Measurements from ENCODE around the gene PPIC.
"Not testable (repeated sequence)": the region's sequence is repeated elsewhere in the genome, so short reads cannot be mapped to it uniquely, and the experiment has no call there.

The PPIC gene

DNA sequence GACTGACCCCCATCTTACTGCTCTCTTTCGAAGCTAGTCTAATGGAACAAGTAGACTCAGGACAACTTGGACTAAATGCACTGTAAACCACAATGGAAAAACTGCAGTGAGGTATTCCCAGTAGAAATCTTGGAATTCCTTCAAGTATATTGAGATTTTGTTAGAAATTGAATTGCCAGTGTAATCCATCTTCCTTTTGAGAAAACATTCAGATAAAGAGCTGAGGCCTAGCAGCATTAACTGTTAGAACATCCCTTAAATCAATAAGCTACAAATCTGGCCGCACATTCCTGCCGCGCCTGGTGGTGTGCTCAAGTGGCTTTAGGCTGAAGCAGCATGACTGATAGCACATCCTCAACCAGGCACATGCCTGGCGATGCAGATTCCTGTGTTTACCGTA, 29.3 kb downstream of the PPIC start:
- DNase-seq, result no peak

GRCh38 chr5:123001808-123002207, 34.7 kb downstream of the PPIC start:
- no peak for DNase-seq

DNA sequence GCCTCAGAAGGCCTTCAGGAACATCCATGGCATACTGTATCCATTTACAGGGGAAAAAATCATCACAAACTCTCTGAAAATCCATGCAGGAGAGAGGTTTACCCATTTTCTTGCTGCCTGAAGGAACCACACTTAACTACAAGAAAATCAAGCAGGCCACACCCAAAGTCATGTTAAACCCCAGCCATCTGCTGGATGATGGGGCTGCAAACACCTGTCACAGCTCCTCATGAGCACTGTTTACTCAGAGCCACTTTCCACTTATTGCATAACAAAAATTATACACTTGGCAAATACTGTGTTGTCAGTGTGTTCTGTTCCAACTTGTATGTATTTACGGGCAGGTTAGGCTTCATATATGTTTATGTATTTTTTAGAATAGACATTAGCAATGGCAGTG, 35.8 kb downstream of the PPIC start:
- DNase-seq, result peak; percentile 69

GRCh38 chr5:122999947-123000563, 36.5 kb downstream of the PPIC start:
- no peak for DNase-seq

DNA sequence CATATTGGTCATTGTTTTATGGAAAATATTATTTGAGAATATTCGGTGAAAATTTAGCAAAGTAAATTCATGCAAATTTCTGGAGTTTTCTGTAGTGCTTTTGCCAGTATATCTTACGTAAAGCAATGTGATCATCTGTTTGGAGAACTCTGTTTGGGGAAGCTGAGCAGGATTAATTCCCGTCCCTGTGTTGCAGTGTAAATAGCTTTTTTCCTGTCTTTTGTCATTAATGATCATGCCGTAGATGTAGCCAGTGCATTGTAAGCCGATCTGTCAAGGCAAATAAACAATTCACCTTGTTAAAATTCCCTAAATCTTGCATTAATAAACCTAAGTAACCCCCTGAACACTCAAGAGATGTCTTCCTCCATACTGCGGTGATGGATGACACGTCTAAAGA, 39.2 kb downstream of the PPIC start:
- DNase-seq, result no peak

DNA sequence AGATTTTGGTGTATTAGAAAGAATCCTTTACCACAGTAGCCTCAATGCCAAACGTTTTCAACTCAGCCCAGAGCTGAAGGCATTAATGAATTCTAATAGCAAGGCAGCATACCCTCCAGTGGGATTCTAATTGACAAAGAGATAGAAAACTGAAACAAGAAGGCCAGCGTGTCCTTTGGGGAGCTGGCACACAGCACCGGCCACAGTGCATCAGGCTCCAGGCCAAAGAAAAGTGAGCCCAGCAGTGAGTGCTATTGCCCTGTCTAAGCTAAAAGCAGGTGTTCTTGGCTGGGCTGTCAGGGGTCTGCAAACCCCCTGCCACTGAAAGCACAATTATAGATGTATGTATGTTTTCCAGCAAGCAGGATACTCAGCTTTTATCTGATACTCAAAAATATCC, 40.4 kb downstream of the PPIC start:
- DNase-seq, result no peak

- no peak for DNase-seq
Observed at GRCh38 chr5:122985954-122986721, 50.4 kb downstream of the PPIC start.

DNA sequence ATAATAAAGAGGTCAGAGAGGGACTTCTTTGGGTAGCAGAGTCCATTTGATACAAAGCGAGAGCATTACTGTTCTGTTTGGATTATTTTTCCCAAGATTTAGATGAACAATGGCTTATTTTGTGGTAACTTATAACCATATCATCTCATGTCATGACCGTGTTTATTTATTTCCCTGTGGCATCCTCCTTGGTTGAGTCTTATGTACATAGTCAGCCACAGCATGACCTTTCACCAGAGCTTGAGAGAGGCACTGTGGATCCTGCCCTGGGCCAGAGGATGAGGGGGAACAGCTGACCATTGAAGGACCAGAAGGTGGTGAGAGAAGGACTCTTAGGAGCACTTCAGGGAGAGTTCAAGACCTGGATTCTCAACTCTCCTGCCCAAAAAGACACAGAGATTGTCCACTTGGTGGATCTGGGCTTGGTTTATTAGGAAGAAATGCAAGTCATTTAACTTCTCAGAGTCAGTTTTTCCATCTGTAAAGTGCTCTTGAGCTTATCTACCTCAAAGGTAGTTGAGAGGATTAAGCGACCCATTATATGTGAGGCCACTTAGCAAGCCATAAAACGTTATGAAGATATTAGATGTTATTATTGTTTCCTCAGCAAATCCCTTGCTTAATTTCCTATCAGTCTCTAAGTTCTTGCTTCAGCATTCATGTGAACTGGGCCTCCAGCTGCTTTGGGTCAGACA, 51.4 kb downstream of the PPIC start:
- DNase-seq, result no peak

DNA sequence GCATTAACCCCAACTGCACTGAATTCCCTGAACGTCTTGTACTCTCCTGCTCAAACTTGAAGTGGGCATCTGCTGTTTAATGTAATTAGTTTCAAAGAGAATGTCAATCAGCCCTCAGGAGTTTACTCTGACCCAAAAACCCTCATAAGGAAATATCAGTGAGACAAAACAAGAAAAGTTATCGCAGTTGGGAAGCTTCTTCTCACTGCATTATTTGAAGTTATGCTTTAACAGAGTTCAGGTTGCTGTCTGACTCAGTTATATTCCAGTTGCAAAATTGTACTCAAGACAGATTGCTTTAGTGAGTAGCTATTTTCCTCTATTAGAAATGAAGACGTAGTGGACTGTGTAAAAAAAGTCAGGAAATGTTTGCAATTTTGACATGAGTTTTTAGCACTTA, 52.1 kb downstream of the PPIC start:
- DNase-seq, result no peak

DNA sequence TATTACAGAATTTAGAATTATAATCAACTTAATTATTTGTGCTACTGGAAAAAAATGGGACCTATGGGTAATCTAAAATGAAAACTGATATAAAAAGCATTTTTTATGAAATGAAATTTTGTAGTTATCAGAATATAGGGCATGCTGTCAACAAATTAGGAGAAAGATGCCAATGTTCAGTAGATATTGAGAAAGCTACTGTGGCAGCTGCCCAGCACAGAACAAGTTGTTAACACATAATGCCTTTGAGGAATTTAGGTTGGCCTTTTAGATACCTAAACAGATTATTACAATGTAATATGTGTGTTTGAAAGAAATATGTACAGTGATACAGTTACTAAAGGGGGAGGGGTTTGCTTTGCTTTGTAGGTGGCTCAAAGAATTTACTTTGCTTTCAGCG, 54.1 kb downstream of the PPIC start:
- no peak for DNase-seq

GRCh38 chr5:122981846-122982245, 54.7 kb downstream of the PPIC start:
- DNase-seq, result no peak

GRCh38 chr5:122978644-122979297, 57.8 kb downstream of the PPIC start:
- DNase-seq, result no peak

GRCh38 chr5:122978068-122978467, 58.5 kb downstream of the PPIC start:
- no peak for DNase-seq

DNA sequence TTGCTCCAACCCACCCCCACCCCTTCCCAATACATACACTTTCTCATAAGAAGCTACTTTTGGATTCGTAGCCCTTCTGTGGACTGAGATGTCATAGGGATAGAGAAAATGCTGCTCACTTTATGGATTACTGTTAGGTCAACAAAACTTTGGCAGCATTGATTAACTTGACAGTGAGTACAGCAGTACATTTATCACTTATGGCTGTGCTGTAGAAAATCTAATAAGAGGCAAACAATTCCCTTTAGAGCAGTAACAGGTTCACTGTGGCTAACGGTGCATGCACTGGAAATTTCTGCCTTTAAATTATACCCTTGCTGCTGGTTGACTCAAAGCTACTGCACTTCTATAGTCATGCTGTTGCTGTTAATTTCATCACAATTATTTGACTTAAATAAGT, 59.2 kb downstream of the PPIC start:
- DNase-seq, result no peak

DNA sequence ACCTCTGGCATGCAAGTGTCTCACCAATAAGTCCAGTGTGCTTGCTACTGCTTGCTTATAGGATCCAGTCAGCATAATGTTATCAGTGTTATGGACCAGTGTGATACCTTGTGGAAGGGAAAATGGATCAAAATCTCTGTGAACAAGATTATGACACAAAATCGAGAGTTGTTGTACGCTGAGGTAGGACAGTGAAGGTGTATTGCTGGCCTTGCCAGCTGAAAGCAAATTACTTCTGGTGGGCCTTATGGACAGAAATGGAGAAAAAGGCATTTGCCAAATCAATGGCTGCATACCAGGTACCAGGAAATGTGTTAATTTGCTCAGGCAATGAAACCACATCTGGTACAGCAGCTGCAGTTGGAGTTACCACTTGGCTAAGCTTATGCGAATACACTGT, 62.3 kb downstream of the PPIC start:
- DNase-seq, result not testable (repeated sequence)

DNA sequence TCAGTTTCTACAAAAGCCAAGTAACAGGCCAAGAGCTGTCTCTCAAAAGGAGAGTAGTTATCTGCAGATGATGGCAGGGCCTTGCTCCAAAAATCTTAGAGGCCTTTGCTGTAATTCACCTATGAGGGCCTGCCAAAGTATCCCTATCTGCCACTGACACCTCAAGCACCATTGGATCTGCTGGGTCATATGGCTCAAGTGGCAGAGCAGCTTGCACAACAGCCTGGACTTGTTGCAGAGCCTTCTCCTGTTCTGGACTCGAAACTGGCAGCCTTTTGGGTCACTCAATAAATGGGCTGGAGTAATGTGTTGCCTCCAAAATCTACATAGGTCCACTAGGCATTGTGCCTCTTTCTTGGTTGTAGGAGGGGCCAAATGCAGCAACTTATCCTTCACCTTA, 62.8 kb downstream of the PPIC start:
- DNase-seq, result not testable (repeated sequence)

Data from NCI-H524 treated with DMSO at 0.1 percent for 48 hours (cell line).